ENCODE data around the gene HTR3C. TPM values are rescaled to one million over a fixed set of nuclear protein-coding genes. Genes with fewer than 3 reads are reported as not detected.
"Not testable (repeated sequence)": the region's sequence is repeated elsewhere in the genome, so short reads cannot be mapped to it uniquely, and the experiment has no call there.

HTR3C gene
- total RNA-seq, 4 donors from 2014 or later = 0.48 TPM; not detected in 3

- TF ChIP-seq CTCF (IDR thresholded peaks at IDR 0.05) = no peak
- ATAC-seq (ENCODE audit: low FRiP score) (no peak), DNase-seq (ENCODE audit: low spot score) (no peak)
Measured at GRCh38 chr3:184062637-184063036, 9.8 kb downstream of the HTR3C start.

DNA sequence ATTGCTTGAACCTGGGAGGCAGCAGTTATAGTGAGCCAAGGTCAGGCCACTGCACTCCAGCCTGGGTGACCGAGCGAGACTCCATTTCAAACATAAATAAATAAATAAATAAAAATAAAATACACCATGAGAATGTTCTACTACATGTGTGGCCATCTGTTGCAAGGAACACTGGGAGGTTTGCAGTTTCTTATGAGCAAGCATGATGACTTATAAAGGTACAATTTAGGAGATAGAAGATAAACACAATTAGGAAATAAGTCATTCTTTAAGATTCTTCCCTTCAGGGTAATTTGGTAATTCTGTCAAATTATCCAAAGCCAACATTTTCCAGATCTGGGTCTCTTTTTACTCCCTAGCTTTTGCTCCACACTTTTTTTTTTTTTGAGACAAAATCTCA lies 13.4 kb downstream of the HTR3C start:
- ATAC-seq (ENCODE audit: low FRiP score) = no peak
- no peak for DNase-seq (ENCODE audit: low spot score)
- no peak for TF ChIP-seq CTCF (IDR thresholded peaks at IDR 0.05)

GRCh38 chr3:184067573-184068055 lies 14.8 kb downstream of the HTR3C start:
- no peak for DNase-seq (ENCODE audit: low spot score)
- no peak for TF ChIP-seq CTCF (IDR thresholded peaks at IDR 0.05)
- no peak for ATAC-seq (ENCODE audit: low FRiP score)

DNA sequence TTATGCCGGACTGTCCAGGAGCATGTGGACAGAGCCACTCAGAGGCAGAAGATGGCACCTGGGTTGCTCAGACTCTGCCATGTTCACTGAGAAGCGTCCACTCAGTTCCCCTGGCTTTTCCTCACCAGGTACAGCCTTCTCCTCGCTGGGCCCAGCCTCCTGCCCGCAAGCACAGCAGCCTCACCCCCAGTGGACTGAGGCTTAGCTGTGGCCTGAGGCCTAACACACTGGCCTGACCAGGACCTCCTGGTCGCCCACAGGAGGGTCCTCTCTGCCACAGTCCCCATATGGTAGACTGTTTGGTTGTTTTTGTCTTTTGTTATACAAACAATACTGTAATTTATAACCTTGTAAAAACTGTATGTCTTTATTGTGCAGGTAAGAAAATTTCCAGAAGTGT lies 15.5 kb downstream of the HTR3C start:
- ATAC-seq (ENCODE audit: low FRiP score) (no peak), DNase-seq (ENCODE audit: low spot score) (no peak)
- TF ChIP-seq CTCF (IDR thresholded peaks at IDR 0.05) = no peak

- ATAC-seq (ENCODE audit: low FRiP score); DNase-seq (ENCODE audit: low spot score): not testable (repeated sequence)
Measured at GRCh38 chr3:184071142-184071541, 18.3 kb downstream of the HTR3C start.

- ATAC-seq (ENCODE audit: low FRiP score) (no peak), DNase-seq (ENCODE audit: low spot score) (no peak)
- no peak for TF ChIP-seq CTCF (IDR thresholded peaks at IDR 0.05)
Measured at GRCh38 chr3:184073621-184074020, 20.8 kb downstream of the HTR3C start.

- TF ChIP-seq CTCF (IDR thresholded peaks at IDR 0.05) = no peak
- ATAC-seq (ENCODE audit: low FRiP score) = no peak
Measured at GRCh38 chr3:184075901-184076300, 23.1 kb downstream of the HTR3C start.

DNA sequence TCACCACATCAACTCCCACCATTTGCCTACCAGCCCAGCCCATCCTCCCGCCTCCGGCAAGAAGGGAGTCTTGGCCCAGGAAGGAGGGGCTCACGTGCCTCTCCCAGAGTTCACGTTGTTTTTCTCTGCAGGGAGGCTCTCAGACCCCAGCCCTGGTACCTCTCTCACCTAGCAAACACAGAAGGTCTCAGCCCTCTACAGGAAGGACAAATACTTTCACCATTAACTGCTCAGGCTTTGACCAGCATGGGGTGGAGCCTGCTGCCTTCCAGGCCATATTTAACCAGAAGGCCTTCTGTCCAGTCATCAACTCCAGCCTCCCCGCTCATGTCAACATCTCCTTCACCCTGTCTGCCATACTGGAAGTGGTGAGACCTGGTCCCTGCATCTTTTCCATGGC lies 25.0 kb downstream of the HTR3C start:
- ATAC-seq (ENCODE audit: low FRiP score) = no peak
- no peak for DNase-seq (ENCODE audit: low spot score)
- TF ChIP-seq CTCF (IDR thresholded peaks at IDR 0.05) = no peak

More at GRCh38 chr3:184075901-184076300, 23.1 kb downstream of the HTR3C start:
- DNase-seq (ENCODE audit: low spot score) = no peak

Data from omental fat pad (tissue), 4 donors.